ENCODE measurements around the gene SPAG16. TPM values are rescaled to one million over a fixed set of nuclear protein-coding genes. Genes with fewer than 3 reads are reported as not detected.

The SPAG16 gene
- total and polyA plus RNA-seq, 11 donors = 9.8 to 26.1 (median 15.2) TPM

DNA sequence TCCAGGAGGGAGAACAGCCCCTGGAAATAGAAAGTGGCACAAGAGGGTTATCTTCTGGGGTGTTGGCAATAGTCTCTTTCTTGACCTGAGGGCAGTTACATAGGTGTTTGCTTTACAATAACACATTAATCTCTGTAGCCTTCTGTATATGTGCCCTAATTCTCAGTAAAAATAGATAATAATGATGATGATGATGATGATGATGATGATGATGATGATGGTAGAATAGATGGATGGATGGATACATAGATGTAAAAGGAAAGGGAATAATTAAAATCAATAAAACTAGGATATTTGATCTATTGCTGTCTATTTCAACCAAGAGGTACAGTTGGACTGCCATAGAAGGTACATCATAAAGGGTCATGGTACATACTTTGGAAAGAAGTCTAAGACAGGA is 948.9 kb downstream of the SPAG16 start:
- Histone ChIP-seq H3K27me3 (no peaks in the 10 kb centered on the region), H3K4me3 (no peak overlapping the region), H3K27ac (no peak overlapping the region), H3K36me3 (no peaks in the 10 kb centered on the region), H3K9me3 (no peaks in the 10 kb centered on the region), H3K4me1 (no peaks in the 10 kb centered on the region)
- DNase-seq = no peak
- intact Hi-C loops (cut with DNase I) = no loop called here
- TF ChIP-seq, protein P1, sequence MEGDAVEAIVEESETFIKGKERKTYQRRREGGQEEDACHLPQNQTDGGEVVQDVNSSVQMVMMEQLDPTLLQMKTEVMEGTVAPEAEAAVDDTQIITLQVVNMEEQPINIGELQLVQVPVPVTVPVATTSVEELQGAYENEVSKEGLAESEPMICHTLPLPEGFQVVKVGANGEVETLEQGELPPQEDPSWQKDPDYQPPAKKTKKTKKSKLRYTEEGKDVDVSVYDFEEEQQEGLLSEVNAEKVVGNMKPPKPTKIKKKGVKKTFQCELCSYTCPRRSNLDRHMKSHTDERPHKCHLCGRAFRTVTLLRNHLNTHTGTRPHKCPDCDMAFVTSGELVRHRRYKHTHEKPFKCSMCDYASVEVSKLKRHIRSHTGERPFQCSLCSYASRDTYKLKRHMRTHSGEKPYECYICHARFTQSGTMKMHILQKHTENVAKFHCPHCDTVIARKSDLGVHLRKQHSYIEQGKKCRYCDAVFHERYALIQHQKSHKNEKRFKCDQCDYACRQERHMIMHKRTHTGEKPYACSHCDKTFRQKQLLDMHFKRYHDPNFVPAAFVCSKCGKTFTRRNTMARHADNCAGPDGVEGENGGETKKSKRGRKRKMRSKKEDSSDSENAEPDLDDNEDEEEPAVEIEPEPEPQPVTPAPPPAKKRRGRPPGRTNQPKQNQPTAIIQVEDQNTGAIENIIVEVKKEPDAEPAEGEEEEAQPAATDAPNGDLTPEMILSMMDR (IDR thresholded peaks at IDR 0.05) = no peak
- TF ChIP-seq POLR2A (IDR thresholded peaks at IDR 0.05) = no peak
- ATAC-seq = no peak

DNA sequence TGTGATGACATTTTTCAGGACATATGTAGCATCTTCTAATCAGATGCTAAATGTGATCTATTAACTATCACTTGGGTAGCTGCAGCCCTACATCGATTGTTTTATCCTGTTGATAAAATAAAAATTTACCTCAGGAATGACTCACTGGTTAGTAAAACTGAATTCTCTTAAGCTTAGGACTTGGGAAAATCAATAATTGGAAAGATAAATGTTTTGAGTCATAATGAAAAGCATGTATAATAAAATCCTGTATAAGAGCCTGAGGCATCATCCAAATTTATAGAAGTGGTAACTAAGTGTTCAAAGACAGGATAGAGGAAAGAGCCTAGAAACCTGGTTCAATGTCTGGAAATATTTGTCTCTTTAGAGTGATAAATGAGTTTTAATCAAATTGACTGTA is 958.5 kb downstream of the SPAG16 start:
- H3K4me1 ChIP-seq = no peaks in the 10 kb centered on the region
- H3K9me3 ChIP-seq = no peaks in the 10 kb centered on the region
- ATAC-seq (no peak), DNase-seq (no peak)
- no peaks in the 10 kb centered on the region for H3K36me3 ChIP-seq
- TF ChIP-seq POLR2A (IDR thresholded peaks at IDR 0.05) = no peak
- TF ChIP-seq, protein P1 (IDR thresholded peaks at IDR 0.05) = no peak
- 72 to 80% (median 78%) methylated on average over 1 of the region's 1 CpG for WGBS, 4 donors
- intact Hi-C loops (cut with DNase I) = no loop called here
- H3K4me3 ChIP-seq = no peak overlapping the region
- H3K27me3 ChIP-seq = no peaks in the 10 kb centered on the region
- no peak overlapping the region for H3K27ac ChIP-seq

DNA sequence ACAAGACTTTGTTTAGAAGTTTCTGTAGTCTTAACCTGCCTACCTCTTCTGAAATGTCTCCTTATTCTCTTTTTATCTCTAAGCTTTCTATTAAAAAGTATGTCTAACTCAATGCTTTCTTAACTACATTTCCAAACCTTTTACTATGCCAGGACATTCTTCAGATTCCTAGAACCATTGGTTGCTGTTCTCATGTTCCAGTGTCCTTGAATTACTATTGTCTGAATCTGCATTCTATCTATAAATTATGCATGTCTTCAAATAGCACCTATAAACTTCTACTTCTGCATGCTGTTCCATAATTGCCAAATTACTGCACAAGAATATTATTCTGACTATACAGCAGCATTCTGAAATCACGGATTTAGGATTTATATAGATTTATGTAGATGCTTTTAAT is 960.6 kb downstream of the SPAG16 start:
- DNase-seq (no peak), ATAC-seq (no peak)
- no peaks in the 10 kb centered on the region for H3K4me1 ChIP-seq
- intact Hi-C loops (cut with DNase I) = no loop called here
- no peak for TF ChIP-seq POLR2A (IDR thresholded peaks at IDR 0.05)
- TF ChIP-seq, protein P1 (IDR thresholded peaks at IDR 0.05) = no peak
- no peaks in the 10 kb centered on the region for H3K27me3 ChIP-seq
- no peaks in the 10 kb centered on the region for H3K36me3 ChIP-seq
- no peak overlapping the region for H3K4me3 ChIP-seq
- no peak overlapping the region for H3K27ac ChIP-seq
- H3K9me3 ChIP-seq = no peaks in the 10 kb centered on the region
- 57 to 74% (median 62%) methylated on average over 1 of the region's 1 CpG for WGBS, 4 donors

GRCh38 chr2:214246417-214246816 is 962.2 kb downstream of the SPAG16 start:
- H3K9me3 ChIP-seq = no peaks in the 10 kb centered on the region
- DNase-seq (no peak), ATAC-seq (no peak)
- intact Hi-C loops (cut with DNase I) = no loop called here
- TF ChIP-seq, protein P1 (IDR thresholded peaks at IDR 0.05) = no peak
- TF ChIP-seq POLR2A (IDR thresholded peaks at IDR 0.05) = no peak
- H3K27me3 ChIP-seq = no peaks in the 10 kb centered on the region
- H3K36me3 ChIP-seq = no peaks in the 10 kb centered on the region
- H3K27ac ChIP-seq = no peak overlapping the region
- H3K4me1 ChIP-seq = no peaks in the 10 kb centered on the region
- H3K4me3 ChIP-seq = no peak overlapping the region

Data from heart left ventricle (tissue), 16 donors.